RPMI8226 (cell line): ENCODE results near the gene TSPAN11.
"Not testable (repeated sequence)": the region's sequence is repeated elsewhere in the genome, so short reads cannot be mapped to it uniquely, and the experiment has no call there.

Source experiments
- DNase-seq: peaks from one replicate; pipeline ENCODE4 v3.0.0-alpha.2; 2015

Gene TSPAN11

GRCh38 chr12:31021181-31021580, 94.6 kb downstream of the TSPAN11 start:
- DNase-seq = no peak

GRCh38 chr12:31021809-31022494, 95.4 kb downstream of the TSPAN11 start:
- DNase-seq = no peak

- no peak for DNase-seq
These were observed 96.8 kb downstream of the TSPAN11 start for GRCh38 chr12:31023271-31023724.

GRCh38 chr12:31026202-31026601, 99.7 kb downstream of the TSPAN11 start:
- no peak for DNase-seq

- not testable (repeated sequence) for DNase-seq
These were observed 100.5 kb downstream of the TSPAN11 start for GRCh38 chr12:31027006-31027405.

GRCh38 chr12:31029468-31029867, 102.9 kb downstream of the TSPAN11 start:
- DNase-seq = no peak

GRCh38 chr12:31029916-31030562, 103.5 kb downstream of the TSPAN11 start:
- DNase-seq = peak; percentile 88

- peak; percentile 23 for DNase-seq
These were observed 105.4 kb downstream of the TSPAN11 start for GRCh38 chr12:31031951-31032335.

GRCh38 chr12:31033146-31033545, 106.6 kb downstream of the TSPAN11 start:
- no peak for DNase-seq

GRCh38 chr12:31033681-31034080, 107.1 kb downstream of the TSPAN11 start:
- no peak for DNase-seq

- no peak for DNase-seq
These were observed 107.8 kb downstream of the TSPAN11 start for GRCh38 chr12:31034372-31034771.

GRCh38 chr12:31035226-31035625, 108.7 kb downstream of the TSPAN11 start:
- DNase-seq = no peak

GRCh38 chr12:31035967-31036665, 109.6 kb downstream of the TSPAN11 start:
- DNase-seq = no peak

- no peak for DNase-seq
These were observed 110.5 kb downstream of the TSPAN11 start for GRCh38 chr12:31037028-31037427.

- DNase-seq = no peak
These were observed 111.4 kb downstream of the TSPAN11 start for GRCh38 chr12:31037931-31038330.

- DNase-seq = no peak
These were observed 114.6 kb downstream of the TSPAN11 start for GRCh38 chr12:31041033-31041564.
